GM12878 (cell line): Measurements from ENCODE around the gene YKT6. TPM values are rescaled to one million over a fixed set of nuclear protein-coding genes. Genes with fewer than 3 reads are reported as not detected.

Experiments used
- ATAC-seq: fragments of 200-7000 bp; cut with Tn5 transposase; 3 replicates; pipeline ENCODE4 v1.9.1; 2020; ENCODE audit warnings: mild to moderate bottlenecking, moderate library complexity
- BruUV-seq: library from RNA; stranded (reverse); fragments of 400-500 nt; replicated peaks from 2 replicates; lab custom pipeline; 2021; lab: Mats Ljungman, UMichigan
- CTCF ChIA-PET: fragments of 300-600 bp; sonication (Branson Sonifier 250); formaldehyde crosslinking; extraction: SDS; loops from one replicate; lab custom pipeline; 2021; ENCODE audit warnings: inconsistent platforms; lab: Yijun Ruan, JAX
- POLR2A ChIA-PET: fragments of 350-600 bp; formaldehyde crosslinking; extraction: SDS; loops from one replicate; lab custom pipeline; 2021; ENCODE audit warnings: inconsistent platforms; lab: Charles Lee
- RAD21 ChIA-PET: fragments of 300-600 bp; sonication (Branson Sonifier 250); formaldehyde crosslinking; loops from one replicate; lab custom pipeline; 2023; ENCODE audit warnings: antibody characterized with exemption; ENCODE audit not compliant: unreplicated experiment; lab: Charles Lee
- SMC1A ChIA-PET: fragments of 300-600 bp; sonication (Branson Sonifier 250); formaldehyde crosslinking; loops from one replicate; lab custom pipeline; 2023; ENCODE audit not compliant: unreplicated experiment, uncharacterized antibody; lab: Charles Lee
- DNase-seq: peaks from one replicate; pipeline ENCODE4 v3.0.0-alpha.2; 2011; ENCODE audit warnings: low read depth, low spot score
- FAIRE-seq: peaks from 3 replicates; lab custom pipeline; 2011; peaks lifted over from hg19 to GRCh38; lab: Jason Lieb, UNC
- H2AFZ ChIP-seq: 2 replicates; pipeline ENCODE4 v1.6.0; 2011; ENCODE audit warnings: low read depth, low read length, control low read depth; ENCODE audit not compliant: control insufficient read depth
- H3K27ac ChIP-seq: 2 replicates; pipeline ENCODE4 v1.5.1; 2011; ENCODE audit warnings: control low read depth; ENCODE audit not compliant: control insufficient read depth, insufficient read depth
- H3K27me3 ChIP-seq, 2 experiments: replicated peaks in 1 of 2; 2 replicates each; pipeline versions ENCODE4 v1.6.0 to v1.6.1; 2011; ENCODE audit warnings: low read length in 1 of 2; ENCODE audit not compliant: control insufficient read depth in 2 of 2, insufficient read depth in 2 of 2
- H3K36me3 ChIP-seq, 2 experiments: 2 replicates each; pipeline ENCODE4 v1.5.1; 2011; ENCODE audit warnings: low read length in 1 of 2; ENCODE audit not compliant: control insufficient read depth in 2 of 2, insufficient read depth in 2 of 2
- H3K4me1 ChIP-seq: 2 replicates; pipeline ENCODE4 v1.6.1; 2011; ENCODE audit warnings: mild to moderate bottlenecking, low read length, moderate library complexity, mixed read lengths; ENCODE audit not compliant: control insufficient read depth, insufficient read depth
- H3K4me2 ChIP-seq: 2 replicates; pipeline ENCODE4 v1.6.0; 2011; ENCODE audit warnings: control low read depth; ENCODE audit not compliant: control insufficient read depth, insufficient read depth
- H3K4me3 ChIP-seq: fragments of 200-600 bp; sonication (generic); 2 replicates; pipeline ENCODE4 v1.5.1; 2016
- H3K79me2 ChIP-seq: 2 replicates; pipeline ENCODE4 v1.6.0; 2011; ENCODE audit warnings: low read length; ENCODE audit not compliant: control insufficient read depth, insufficient read depth
- H3K9ac ChIP-seq: 2 replicates; pipeline ENCODE4 v1.8.0; 2011; ENCODE audit warnings: low read length, control low read depth, mixed read lengths; ENCODE audit not compliant: control insufficient read depth, insufficient read depth
- H3K9me3 ChIP-seq: replicated peaks from 3 replicates; pipeline ENCODE4 v1.5.1; 2011; ENCODE audit warnings: mild to moderate bottlenecking, low read length; ENCODE audit not compliant: control insufficient read depth, insufficient read depth
- H4K20me1 ChIP-seq: 2 replicates; pipeline ENCODE4 v1.6.0; 2011; ENCODE audit not compliant: control insufficient read depth, insufficient read depth
- BCL11A ChIP-seq: IDR thresholded peaks from 2 replicates; pipeline ENCODE4 v1.6.1; 2011; ENCODE audit warnings: low read depth, low read length
- CBX5 ChIP-seq: sonication (generic); IDR thresholded peaks from 2 replicates; pipeline ENCODE4 v1.6.1; 2016; ENCODE audit warnings: low read depth, moderate library complexity, mild to moderate bottlenecking, inconsistent platforms
- CTCF ChIP-seq, 3 experiments: IDR thresholded peaks in 2 of 3; conservative IDR thresholded peaks in 1 of 3; 2 replicates each; pipeline ENCODE4 v1.5.1; 2011; ENCODE audit warnings: low read depth in 3 of 3, low read length in 3 of 3, mild to moderate bottlenecking in 3 of 3, control low read depth in 2 of 3, moderate library complexity in 2 of 3, inconsistent platforms in 1 of 3, mixed read lengths in 1 of 3; ENCODE audit not compliant: control insufficient read depth in 2 of 3, insufficient read depth in 1 of 3; ENCODE audit errors: extremely low read depth in 1 of 3
- FOS ChIP-seq: IDR thresholded peaks from 3 replicates; pipeline ENCODE4 v1.6.1; 2011; ENCODE audit warnings: borderline replicate concordance; ENCODE audit not compliant: insufficient read length; ENCODE audit errors: extremely low read depth
- JUND ChIP-seq: IDR thresholded peaks from 2 replicates; pipeline ENCODE4 v1.6.1; 2012; ENCODE audit warnings: low read depth, mild to moderate bottlenecking, low read length, improper control_type of control experiment, moderate library complexity
- MAX ChIP-seq: IDR thresholded peaks from 2 replicates; pipeline ENCODE4 v1.6.1; 2012; ENCODE audit warnings: low read depth, low read length, improper control_type of control experiment
- MTA3 ChIP-seq: IDR thresholded peaks from 2 replicates; pipeline ENCODE4 v1.6.1; 2012; ENCODE audit warnings: low read length, inconsistent platforms, borderline replicate concordance
- SREBF1 ChIP-seq: IDR thresholded peaks from 2 replicates; pipeline ENCODE4 v1.6.1; 2012; ENCODE audit warnings: mild to moderate bottlenecking, low read length
- WGBS: methylation state at CpG from one replicate; pipeline ENCODE4 v1.1.6; 2016; ENCODE audit warnings: low lambda C conversion rate; ENCODE audit not compliant: insufficient replicate concordance, insufficient coverage; ENCODE audit errors: missing lambda C conversion rate; 5-methylcytosine and 5-hydroxymethylcytosine counted together
- in situ Hi-C: fragments of 300-500 bp; cut with MboI; formaldehyde crosslinking; loops from 9 replicates; pipeline ENCODE4 v1.14.3; 2018; ENCODE audit warnings: mixed read lengths
- intact Hi-C: fragments of 100-400 bp; cut with micrococcal nuclease; formaldehyde crosslinking; loops from one replicate; pipeline ENCODE4 v1.14.2; 2022; ENCODE audit not compliant: unreplicated experiment
- polyA plus RNA-seq, 11 experiments: library from polyadenylated mRNA; depleted of rRNA in 4 of 11; unstranded in 6 of 11; stranded (reverse) in 5 of 11; fragments of >200 nt; fragmentation: Nextera tagmentation in 4 of 11; fragmentation: Illumina TruSeq in 1 of 11; extraction: Ambion mirVana in 4 of 11; extraction: Trizol in 1 of 11; gene quantifications; 1 replicate in 1 of 11; 2 replicates in 10 of 11; pipeline versions ENCODE4 v1.2.1 to v1.2.3, GENCODE V29; 2011 to 2016; ENCODE audit warnings: inconsistent platforms in 2 of 11, missing spikeins in 2 of 11, low read depth in 1 of 11
- total RNA-seq, 4 experiments: library from RNA; depleted of rRNA in 3 of 4; stranded (reverse); fragments of >200 nt in 3 of 4; fragmentation: Illumina TruSeq in 1 of 4; extraction: Trizol in 1 of 4; gene quantifications; 2 replicates each; pipeline versions ENCODE4 v1.2.1 to v1.2.3, GENCODE V29; 2013 to 2021

YKT6 gene
- total and polyA plus RNA-seq, 10 of the 15 experiments (the other 5 are each of a cell fraction or from before 2014, with no cell fraction given): 1.7 to 95.2 (median 70.5) TPM

- ATAC-seq (no peak), FAIRE-seq (no peak), DNase-seq (no peak)
- Histone ChIP-seq H3K4me2 (no peak overlapping the region), H4K20me1 (no peaks in the 10 kb centered on the region), H2AFZ (no peak overlapping the region), H3K9ac (no peak overlapping the region), H3K4me3 (no peak overlapping the region), H3K9me3 (no peaks in the 10 kb centered on the region), H3K27ac (no peak overlapping the region), H3K27me3 (no peaks in the 10 kb centered on the region), H3K79me2 (no peaks in the 10 kb centered on the region), H3K36me3 (no peaks in the 10 kb centered on the region), H3K4me1 (no peaks in the 10 kb centered on the region)
- WGBS: 45% methylated on average over 25 of the region's 29 CpGs
- no TSS peak for BruUV-seq
- ChIA-PET RAD21 (no interaction called here), SMC1A (no interaction called here), POLR2A (no interaction called here), CTCF (interaction anchor here (1.3 kb wide), 1 partner anchor 306 kb away, joined by 3 read pairs; no protein-coding TSS in a partner anchor)
- TF ChIP-seq MTA3 (no peak), SREBF1 (no peak), BCL11A (no peak), JUND (no peak), MAX (no peak), FOS (no peak), CBX5 (no peak), CTCF (IDR thresholded peaks at IDR 0.05 in 2 of 3, conservative IDR thresholded peaks at IDR 0.05 in 1 of 3; ENCODE audit: control insufficient read depth in 2 of 3, extremely low read depth in 1 of 3, insufficient read depth in 1 of 3, low read depth in 3 of 3, low read length in 3 of 3) (no peak)
- in situ Hi-C loops (no loop called here), intact Hi-C loops (no loop called here)
Observed at GRCh38 chr7:44228571-44229350, 28.0 kb downstream of the YKT6 start.
